K562 (cell line): ENCODE measurements around the gene ZNF143. TPM values are rescaled to one million over a fixed set of nuclear protein-coding genes. Genes with fewer than 3 reads are reported as not detected.
A peak's percentile ranks its signal among the peaks of the same experiment; 100 is the strongest.

Experiments used
- ASH1L ChIP-seq: fragments of 450-650 bp; IDR thresholded peaks from 2 replicates; pipeline ENCODE4 v1.6.1; 2018; ENCODE audit warnings: borderline replicate concordance, mild to moderate bottlenecking, low read depth; ENCODE audit not compliant: partially characterized antibody
- BDP1 ChIP-seq: IDR thresholded peaks from 3 replicates; pipeline ENCODE4 v1.6.1; 2011; ENCODE audit not compliant: insufficient read length, insufficient read depth
- CREM ChIP-seq: IDR thresholded peaks from 2 replicates; pipeline ENCODE4 v1.6.1; 2014; ENCODE audit warnings: antibody characterized with exemption, low read depth
- CTCF ChIP-seq, 3 experiments: IDR thresholded peaks in 2 of 3; conservative IDR thresholded peaks in 1 of 3; 2 replicates each; pipeline ENCODE4 v1.5.1; 2011 to 2012; ENCODE audit warnings: low read length in 3 of 3, mild to moderate bottlenecking in 3 of 3, control low read depth in 2 of 3, improper control_type of control experiment in 1 of 3, inconsistent platforms in 1 of 3, low read depth in 1 of 3, mixed read lengths in 1 of 3, moderate library complexity in 1 of 3; ENCODE audit not compliant: insufficient read depth in 2 of 3
- E2F5 ChIP-seq: sonication (generic); formaldehyde crosslinking; IDR thresholded peaks from 2 replicates; pipeline ENCODE4 v1.8.0; 2022; ENCODE audit warnings: mild to moderate bottlenecking, missing genetic modification reagents
- ELF1 ChIP-seq: fragments of 200-800 bp; sonication (Bioruptor generic); IDR thresholded peaks from 2 replicates; pipeline ENCODE4 v1.6.1; 2016; ENCODE audit warnings: missing genetic modification characterization, missing compliant biosample characterization
- ETS1 ChIP-seq: conservative IDR thresholded peaks from 2 replicates; pipeline ENCODE4 v1.6.1; 2011; ENCODE audit warnings: low read depth, mild to moderate bottlenecking, low read length; ENCODE audit not compliant: control insufficient read depth
- EWSR1 ChIP-seq: fragments of 450-650 bp; IDR thresholded peaks from 2 replicates; pipeline ENCODE4 v1.6.1; 2018; ENCODE audit warnings: borderline replicate concordance, mild to moderate bottlenecking, low read depth, moderate library complexity; ENCODE audit not compliant: partially characterized antibody
- GTF2A2 ChIP-seq: IDR thresholded peaks from 2 replicates; pipeline ENCODE4 v1.6.1; 2016; ENCODE audit warnings: mild to moderate bottlenecking, missing genetic modification characterization, missing compliant biosample characterization
- HNRNPL ChIP-seq: fragments of 200-400 bp; formaldehyde crosslinking; IDR thresholded peaks from 2 replicates; pipeline ENCODE4 v1.6.1; 2017; ENCODE audit warnings: low read depth, mild to moderate bottlenecking, low read length
- ILK ChIP-seq: fragments of 450-650 bp; IDR thresholded peaks from 2 replicates; pipeline ENCODE4 v1.6.1; 2016; ENCODE audit warnings: missing genetic modification characterization, low read depth, mild to moderate bottlenecking, missing compliant biosample characterization, moderate library complexity, borderline replicate concordance
- NFE2 ChIP-seq: IDR thresholded peaks from 2 replicates; pipeline ENCODE4 v1.6.1; 2014; ENCODE audit warnings: antibody characterized with exemption, low read depth
- PCBP1 ChIP-seq: fragments of 200-400 bp; formaldehyde crosslinking; IDR thresholded peaks from 2 replicates; pipeline ENCODE4 v1.6.1; 2018; ENCODE audit warnings: mild to moderate bottlenecking, low read depth, low read length; ENCODE audit not compliant: poor library complexity, severe bottlenecking
- POLR2G ChIP-seq: fragments of 200-400 bp; formaldehyde crosslinking; IDR thresholded peaks from 2 replicates; pipeline ENCODE4 v1.6.1; 2017; ENCODE audit warnings: low read depth, mild to moderate bottlenecking, antibody characterized with exemption, low read length, moderate library complexity
- SMAD1 ChIP-seq: fragments of 150-350 bp; IDR thresholded peaks from 2 replicates; pipeline ENCODE4 v1.6.1; 2014; ENCODE audit warnings: low read length, low read depth; ENCODE audit not compliant: partially characterized antibody
- SMARCC2 ChIP-seq: fragments of 450-650 bp; IDR thresholded peaks from 2 replicates; pipeline ENCODE4 v1.6.1; 2017; ENCODE audit warnings: antibody characterized with exemption, moderate library complexity, mild to moderate bottlenecking, low read depth
- SP2 ChIP-seq: IDR thresholded peaks from 2 replicates; pipeline ENCODE4 v1.6.1; 2011; ENCODE audit warnings: mild to moderate bottlenecking, low read depth, low read length, moderate library complexity; ENCODE audit not compliant: poor library complexity, severe bottlenecking; ENCODE audit errors: extremely low read depth
- STAT5A ChIP-seq: IDR thresholded peaks from 2 replicates; pipeline ENCODE4 v1.6.1; 2012; ENCODE audit warnings: low read length, inconsistent platforms, borderline replicate concordance
- ZBTB8A ChIP-seq: fragments of 450-650 bp; IDR thresholded peaks from 2 replicates; pipeline ENCODE4 v1.6.1; 2018; ENCODE audit warnings: mild to moderate bottlenecking, moderate library complexity; ENCODE audit not compliant: partially characterized antibody
- ZFP1 ChIP-seq: fragments of 450-650 bp; formaldehyde crosslinking; IDR thresholded peaks from 2 replicates; pipeline ENCODE4 v1.4.0; 2020; ENCODE audit warnings: mild to moderate bottlenecking, mixed read lengths
- ZNF512 ChIP-seq: IDR thresholded peaks from 2 replicates; pipeline ENCODE4 v1.6.1; 2016; ENCODE audit warnings: missing genetic modification characterization, missing compliant biosample characterization
- ZNF589 ChIP-seq: fragments of 200-800 bp; sonication (Bioruptor generic); IDR thresholded peaks from 2 replicates; pipeline ENCODE4 v1.6.1; 2016; ENCODE audit warnings: low read depth, missing genetic modification characterization, missing compliant biosample characterization
- ZNF707 ChIP-seq: fragments of 250-450 bp; sonication (Bioruptor Pico); conservative IDR thresholded peaks from 2 replicates; pipeline ENCODE4 v1.8.0; 2022; ENCODE audit warnings: inconsistent platforms, mild to moderate bottlenecking, moderate library complexity
- polyA plus RNA-seq, 8 experiments: library from polyadenylated mRNA; depleted of rRNA in 4 of 8; stranded (reverse) in 5 of 8; unstranded in 3 of 8; fragments of >200 nt; fragmentation: Nextera tagmentation in 2 of 8; fragmentation: Illumina TruSeq in 1 of 8; extraction: Ambion mirVana in 2 of 8; extraction: Trizol in 1 of 8; gene quantifications; 2 replicates each; pipeline versions ENCODE4 v1.2.1 to v1.2.3, GENCODE V29; 2011 to 2014; ENCODE audit warnings: inconsistent platforms in 1 of 8, missing spikeins in 1 of 8
- total RNA-seq, 7 experiments: library from RNA; depleted of rRNA in 6 of 7; stranded (reverse); fragments of >200 nt in 6 of 7; fragmentation: Illumina TruSeq in 2 of 7; extraction: Trizol in 2 of 7; gene quantifications; 2 replicates each; pipeline versions ENCODE4 v1.2.1 to v1.2.3, GENCODE V29; 2011 to 2021; ENCODE audit warnings: low replicate concordance in 1 of 7

The ZNF143 gene
- total and polyA plus RNA-seq, 9 of the 15 experiments (the other 6 are each of a cell fraction or from before 2014, with no cell fraction given), result 18.4 to 58.5 (median 27.1) TPM

GRCh38 chr11:9459667-9460321, 1.0 kb upstream of the ZNF143 start (continued):
- TF ChIP-seq GTF2A2 (tag) (no peak), PCBP1 (no peak), ILK (tag) (no peak), ZNF589 (no peak), SMAD1 (no peak), SP2 (no peak), SMARCC2 (no peak), BDP1 (no peak), ETS1 (no peak), HNRNPL (no peak), NFE2 (no peak), CTCF (IDR thresholded peaks at IDR 0.05 in 2 of 3, conservative IDR thresholded peaks at IDR 0.05 in 1 of 3; ENCODE audit: insufficient read depth in 2 of 3, low read depth in 1 of 3, low read length in 3 of 3) (peak in 1 of 3 experiments; percentile 9; a peak in 1 of 6 replicates), CREM (no peak), ZNF512 (tag) (no peak), EWSR1 (no peak), ASH1L (no peak), E2F5 (CRISPR knock-in tag) (no peak), POLR2G (no peak), ELF1 (tag) (no peak), ZFP1 (CRISPR knock-in tag) (no peak), ZBTB8A (no peak), ZNF707 (CRISPR knock-in tag) (no peak), STAT5A (no peak)
